Kidney tubule cell (primary cell): ENCODE data around the gene MPND.
A peak's percentile ranks its signal among the peaks of the same experiment; 100 is the strongest.
"Not testable (repeated sequence)": the region's sequence is repeated elsewhere in the genome, so short reads cannot be mapped to it uniquely, and the experiment has no call there.

Experiments
- DNase-seq: peaks from one replicate; pipeline ENCODE4 v3.0.0-alpha.2; 2018; ENCODE audit warnings: low spot score

The MPND gene

DNA sequence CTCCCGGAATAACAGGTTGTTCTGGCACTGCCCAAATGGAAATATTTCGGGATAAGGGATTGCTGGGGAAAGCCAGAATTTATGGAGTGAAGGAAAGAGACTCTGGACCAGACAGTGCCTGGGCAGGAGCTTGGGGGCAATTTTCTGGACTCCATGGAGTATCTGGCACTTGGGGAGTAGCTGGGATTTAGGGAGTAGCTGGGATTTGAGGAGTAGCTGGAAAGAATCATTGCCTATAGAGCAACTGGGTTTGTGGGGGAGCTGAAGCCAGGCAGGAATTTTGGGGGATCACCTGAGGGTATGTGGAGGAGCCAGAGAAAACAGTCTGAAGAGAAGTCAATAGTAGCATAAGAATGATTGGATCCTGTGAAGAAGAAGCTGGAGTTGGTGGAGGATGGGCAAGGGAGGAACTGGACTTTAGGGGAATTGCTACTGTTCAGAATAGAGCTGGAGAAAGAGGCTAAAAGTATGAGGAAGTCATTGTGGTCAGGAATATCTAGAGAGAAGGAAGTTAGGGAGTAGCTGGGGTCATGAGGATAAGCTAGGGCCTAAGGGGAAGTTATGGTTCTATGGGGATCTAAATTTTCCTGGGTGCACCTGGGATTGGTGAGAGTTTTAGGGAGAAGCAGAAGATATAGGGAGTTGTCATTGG, 24.2 kb upstream of the MPND start:
- no peak for DNase-seq

- DNase-seq: no peak
These were observed 22.9 kb upstream of the MPND start for GRCh38 chr19:4320419-4320818.

DNA sequence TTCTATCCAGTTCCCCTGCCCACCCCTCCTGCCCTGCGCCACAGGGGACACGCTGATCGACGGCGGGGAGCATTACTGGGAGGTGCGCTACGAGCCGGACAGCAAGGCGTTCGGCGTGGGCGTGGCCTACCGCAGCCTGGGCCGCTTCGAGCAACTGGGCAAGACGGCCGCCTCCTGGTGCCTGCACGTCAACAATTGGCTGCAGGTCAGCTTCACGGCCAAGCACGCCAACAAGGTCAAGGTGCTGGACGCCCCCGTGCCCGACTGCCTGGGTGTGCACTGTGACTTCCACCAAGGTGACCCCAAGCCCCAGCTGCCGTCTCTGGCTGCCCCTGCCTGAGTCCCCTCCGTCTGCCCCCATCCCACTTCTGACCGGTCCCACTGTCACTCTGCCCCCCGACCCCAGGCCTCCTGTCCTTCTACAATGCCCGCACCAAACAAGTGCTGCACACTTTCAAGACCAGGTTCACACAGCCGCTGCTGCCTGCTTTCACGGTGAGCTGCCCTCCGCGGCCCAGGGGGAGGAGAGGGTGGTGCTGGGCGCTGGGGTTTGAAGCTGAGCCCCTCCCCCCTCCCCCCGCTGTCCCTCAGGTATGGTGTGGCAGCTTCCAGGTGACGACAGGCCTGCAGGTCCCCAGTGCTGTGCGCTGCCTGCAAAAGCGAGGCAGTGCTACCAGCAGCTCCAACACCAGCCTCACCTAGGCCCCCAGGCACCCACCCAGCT, 20.3 kb upstream of the MPND start:
- DNase-seq: peak; percentile 28

DNA sequence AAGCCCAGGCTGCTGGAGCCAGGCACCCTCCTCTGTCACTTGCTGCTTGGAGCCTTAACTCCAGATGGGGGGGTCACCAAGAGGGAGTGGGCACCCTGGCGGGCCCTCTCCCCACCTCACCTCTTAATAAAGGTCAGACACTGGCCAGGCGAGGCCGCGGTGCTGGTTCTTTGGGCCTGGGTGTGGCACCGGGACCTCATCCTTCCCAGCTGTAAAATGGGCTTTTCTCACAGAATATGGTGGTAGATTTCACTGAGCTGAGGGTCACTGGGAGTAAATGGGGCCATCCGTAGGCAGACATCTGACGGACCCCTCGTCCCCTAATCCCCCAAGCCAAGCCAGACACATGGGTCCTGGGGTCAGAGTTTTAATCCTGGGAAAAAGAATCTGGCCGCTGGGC, 19.7 kb upstream of the MPND start:
- no peak for DNase-seq

- no peak for DNase-seq
These were observed 19.1 kb upstream of the MPND start for GRCh38 chr19:4324228-4324627.

DNA sequence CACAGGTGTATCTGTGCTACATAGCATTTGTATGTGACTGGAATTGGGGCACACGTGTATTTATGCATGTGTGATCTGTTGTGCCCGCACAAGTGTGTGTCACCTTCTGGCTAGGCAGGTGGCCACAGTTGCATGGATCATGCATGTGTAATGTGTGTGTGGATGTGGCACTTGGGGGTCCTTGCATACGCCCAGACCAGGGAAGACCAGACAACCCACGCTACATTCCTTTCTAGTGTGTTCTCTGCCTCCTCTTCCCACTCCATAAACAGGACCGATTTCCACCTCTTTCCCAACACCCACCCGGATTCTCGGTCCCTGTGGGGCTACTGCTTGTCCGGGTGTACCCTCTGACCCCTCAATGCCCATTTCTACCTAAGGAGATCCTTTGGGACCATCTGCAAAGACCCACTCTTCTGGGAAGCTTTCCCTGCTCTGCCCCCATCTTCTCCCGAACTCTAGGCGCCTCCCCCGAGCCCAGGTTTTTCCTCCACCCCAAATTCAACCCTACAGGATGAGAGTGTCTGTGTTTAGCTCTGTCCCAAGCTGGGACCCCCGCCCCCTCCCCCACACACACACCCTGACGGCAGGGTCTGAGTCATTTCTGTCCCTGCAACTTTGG, 17.0 kb upstream of the MPND start:
- DNase-seq: no peak

- DNase-seq: no peak
These were observed 16.5 kb upstream of the MPND start for GRCh38 chr19:4326837-4327251.

DNA sequence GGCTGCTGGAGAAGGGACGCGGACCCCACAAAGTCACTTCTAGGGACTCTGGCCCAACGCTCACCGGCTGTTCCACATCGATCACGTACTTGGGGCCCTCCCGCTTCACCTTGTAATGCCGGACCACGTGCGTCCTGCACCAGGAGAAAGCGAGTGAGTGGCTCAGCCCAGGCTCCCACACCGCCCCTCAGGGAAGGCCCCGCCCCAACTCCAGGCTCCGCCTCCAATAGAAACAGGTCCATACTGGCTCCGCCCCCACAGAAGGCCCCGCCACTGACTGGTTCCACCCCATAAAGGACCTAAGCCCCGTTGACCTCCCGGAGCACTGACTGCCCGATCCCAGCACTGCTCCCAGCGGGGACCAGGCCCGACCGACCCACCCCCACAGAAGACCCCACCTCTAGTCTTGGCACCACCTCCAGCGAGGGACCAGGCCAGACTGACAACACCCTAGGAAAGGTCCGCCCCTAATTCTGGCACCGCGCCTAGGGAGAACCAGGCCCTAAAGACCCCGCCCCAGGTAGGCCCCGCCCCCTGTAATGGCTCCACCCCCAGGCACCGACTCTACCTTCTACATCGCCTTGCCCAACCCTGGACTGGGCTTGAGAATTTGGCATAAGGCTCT, 16.0 kb upstream of the MPND start:
- peak; percentile 27 for DNase-seq

GRCh38 chr19:4327877-4328242, 15.5 kb upstream of the MPND start:
- DNase-seq: no peak

GRCh38 chr19:4328243-4328990, 14.9 kb upstream of the MPND start:
- peak; percentile 89 for DNase-seq

- DNase-seq: not testable (repeated sequence)
These were observed 14.2 kb upstream of the MPND start for GRCh38 chr19:4328991-4329681.

- no peak for DNase-seq
These were observed 13.5 kb upstream of the MPND start for GRCh38 chr19:4329858-4330257.

GRCh38 chr19:4334929-4335570, 8.3 kb upstream of the MPND start:
- DNase-seq: no peak

GRCh38 chr19:4337906-4338440, 5.4 kb upstream of the MPND start:
- DNase-seq: peak; percentile 44

DNA sequence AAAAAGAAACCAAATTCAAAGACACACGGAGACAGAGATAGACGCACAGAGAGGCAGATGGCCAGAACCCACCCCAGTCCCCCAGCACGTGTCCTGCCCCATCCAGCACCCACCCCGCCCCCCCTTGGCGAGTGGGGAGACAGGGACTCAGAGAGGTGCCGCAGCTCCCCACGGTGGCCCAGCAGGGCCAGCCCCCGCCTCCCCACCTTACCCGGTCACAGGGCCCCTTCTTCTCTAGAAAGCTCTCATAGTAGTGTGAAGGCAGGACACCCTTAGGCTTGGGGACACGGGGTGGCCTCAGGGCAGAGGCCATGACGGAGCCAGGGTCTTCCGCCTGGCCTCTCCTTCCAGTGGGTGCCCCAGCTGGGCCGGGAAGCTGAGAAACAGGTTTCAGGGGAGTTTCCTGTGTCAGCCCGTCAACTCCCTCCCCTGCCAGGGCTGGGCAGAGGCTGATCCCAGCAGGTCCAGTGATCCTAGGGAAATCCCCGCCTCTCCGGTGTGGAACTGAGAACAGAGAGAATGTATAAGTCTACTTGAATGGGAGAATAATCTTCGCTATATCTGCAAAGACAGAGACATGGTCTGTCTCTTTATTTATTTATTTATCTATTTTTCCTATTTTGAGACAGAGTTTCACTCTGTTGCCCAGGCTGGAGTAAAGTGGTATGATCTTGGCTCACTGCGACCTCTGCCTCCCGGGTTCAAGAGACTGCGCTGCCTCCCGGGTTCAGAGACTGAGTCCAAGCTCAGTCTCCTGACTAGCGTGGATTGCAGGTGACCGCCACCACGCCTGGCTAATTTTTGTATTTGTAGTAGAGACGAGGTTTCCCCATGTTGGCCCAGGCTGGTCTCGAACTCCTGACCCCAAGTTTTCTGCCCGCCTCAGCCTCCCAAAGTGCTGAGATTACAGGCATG, 4.7 kb upstream of the MPND start, which contains the start of gene STAP2:
Gene STAP2, minus strand, starts transcription at position 387 of the 915 bp plus-strand sequence. Its CDS starts 74 bp downstream, at position 313.
- DNase-seq: peak; percentile 84

DNA sequence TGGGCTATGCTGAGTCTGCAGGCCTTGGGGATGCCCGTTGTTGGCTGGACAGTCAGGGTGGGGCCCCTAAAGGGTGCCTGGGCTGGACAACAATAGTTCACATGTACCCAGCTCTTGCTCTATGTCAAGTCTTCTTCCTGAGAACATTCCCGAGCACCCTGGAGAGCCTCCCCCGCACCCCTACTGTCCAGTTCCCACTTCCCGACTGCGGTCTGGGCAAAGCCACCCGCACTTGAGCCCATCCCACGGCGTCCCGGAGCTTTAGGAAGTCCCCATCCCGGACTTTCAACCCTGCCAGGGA, 1.1 kb upstream of the MPND start:
- no peak for DNase-seq

DNA sequence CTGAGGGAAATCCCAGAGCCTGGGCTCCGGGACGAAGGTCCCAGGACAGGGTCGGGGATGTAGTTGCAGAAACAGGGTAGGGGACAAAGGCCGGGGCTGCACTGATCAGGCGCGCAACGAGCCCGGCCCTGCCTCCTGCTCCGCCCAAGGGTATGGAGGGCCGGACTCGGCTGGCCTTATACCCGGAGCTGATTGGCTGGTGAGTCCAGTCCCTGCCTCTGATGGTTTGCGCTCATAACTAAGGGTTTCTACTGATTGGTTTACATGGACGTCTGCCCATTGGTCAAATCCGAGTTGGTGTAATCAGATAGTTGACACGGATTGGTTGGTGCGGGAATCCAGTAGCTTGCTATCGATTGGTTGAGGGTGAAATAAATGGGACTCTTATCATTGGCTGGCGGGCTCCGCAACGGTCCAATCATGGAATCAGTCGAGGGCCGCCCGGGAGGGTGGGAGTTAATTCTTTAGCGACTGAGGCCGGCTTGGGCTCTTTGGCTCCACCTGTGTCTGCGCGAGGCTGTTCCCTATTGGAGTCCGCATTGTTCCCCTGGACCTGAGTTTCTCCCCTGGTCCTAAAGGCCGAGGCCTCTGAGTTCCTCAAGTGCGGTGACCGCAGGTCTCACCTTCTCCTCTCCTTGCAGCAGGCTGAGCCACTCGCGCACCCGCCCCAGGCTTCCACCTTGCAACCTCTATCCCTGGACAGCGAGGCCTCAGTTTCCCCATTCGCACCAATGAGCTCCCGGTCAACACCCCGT, 570 bp upstream of the MPND start:
- peak; percentile 100 for DNase-seq

GRCh38 chr19:4345342-4346019, 2.1 kb downstream of the MPND start:
- DNase-seq: no peak

DNA sequence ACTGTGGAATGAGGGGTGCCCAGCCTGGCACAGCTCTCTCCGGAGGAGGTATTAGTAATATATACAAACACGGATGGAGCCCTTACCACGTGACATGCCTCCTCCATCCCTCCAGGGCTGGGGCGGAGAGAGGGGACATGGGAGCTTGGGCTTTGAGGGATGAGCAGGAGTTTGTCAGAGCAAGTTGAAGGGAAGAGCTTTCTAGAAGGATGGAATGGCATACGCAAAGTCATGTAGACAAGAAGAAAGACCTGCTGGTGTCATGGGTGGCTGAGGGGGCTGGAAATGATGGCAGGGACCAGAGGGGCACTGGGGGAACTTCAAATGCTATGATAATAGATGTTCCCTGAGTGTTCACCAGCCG, 2.6 kb downstream of the MPND start:
- no peak for DNase-seq
